Fibroblast of lung (primary cell): ENCODE data around the gene OR1D5. TPM values are rescaled to one million over a fixed set of nuclear protein-coding genes. Genes with fewer than 3 reads are reported as not detected.

Experiments used
- DNase-seq, 2 donors: peaks; one replicate each; pipeline versions ENCODE4 v3.0.0 to v3.0.0-alpha.2; 2010; ENCODE audit warnings: low read depth in 2 of 2
- H2AFZ ChIP-seq: 2 replicates; pipeline ENCODE4 v1.5.1; 2012; ENCODE audit warnings: low read length, control low read depth, inconsistent platforms
- H3K27ac ChIP-seq: 2 replicates; pipeline ENCODE4 v1.5.1; 2011; ENCODE audit warnings: low read length, control low read depth; ENCODE audit not compliant: insufficient read depth
- H3K27me3 ChIP-seq: 2 replicates; pipeline ENCODE4 v1.5.1; 2011; ENCODE audit warnings: mild to moderate bottlenecking, low read length; ENCODE audit not compliant: control insufficient read depth, insufficient read depth
- H3K36me3 ChIP-seq: 2 replicates; pipeline ENCODE4 v1.5.1; 2011; ENCODE audit warnings: low read length; ENCODE audit not compliant: control insufficient read depth, insufficient read depth
- H3K4me1 ChIP-seq: 2 replicates; pipeline ENCODE4 v1.5.1; 2011; ENCODE audit warnings: low read length; ENCODE audit not compliant: control insufficient read depth, insufficient read depth; ENCODE audit errors: extremely low read depth
- H3K4me2 ChIP-seq: 2 replicates; pipeline ENCODE4 v1.5.1; 2011; ENCODE audit warnings: low read length, control low read depth; ENCODE audit not compliant: insufficient read depth; ENCODE audit errors: extremely low read depth
- H3K4me3 ChIP-seq, 4 experiments: fragments of 200-600 bp in 1 of 4; sonication (generic) in 1 of 4; replicated peaks in 1 of 4; 2 replicates each; pipeline ENCODE4 v1.5.1; 2011 to 2016; ENCODE audit warnings: low read length in 4 of 4, low read depth in 3 of 4, mild to moderate bottlenecking in 3 of 4, control low read depth in 2 of 4, inconsistent platforms in 1 of 4, mixed read lengths in 1 of 4; ENCODE audit not compliant: insufficient read depth in 1 of 4; ENCODE audit errors: control extremely low read depth in 1 of 4
- H3K79me2 ChIP-seq: 2 replicates; pipeline ENCODE4 v1.5.1; 2012; ENCODE audit warnings: mild to moderate bottlenecking, low read length, inconsistent platforms; ENCODE audit not compliant: control insufficient read depth, insufficient read depth
- H3K9ac ChIP-seq: 2 replicates; pipeline ENCODE4 v1.5.1; 2011; ENCODE audit warnings: mild to moderate bottlenecking, low read length, control low read depth; ENCODE audit not compliant: insufficient read depth
- H3K9me3 ChIP-seq: 2 replicates; pipeline ENCODE4 v1.5.1; 2012; ENCODE audit warnings: low read depth, low read length; ENCODE audit not compliant: control insufficient read depth, insufficient read depth
- H4K20me1 ChIP-seq: 2 replicates; pipeline ENCODE4 v1.5.1; 2011; ENCODE audit warnings: low read length; ENCODE audit not compliant: control insufficient read depth, insufficient read depth; ENCODE audit errors: extremely low read depth
- CTCF ChIP-seq, 2 donors: IDR thresholded peaks in 1 of 2; conservative IDR thresholded peaks in 1 of 2; 1 replicate in 1 of 2; 2 replicates in 1 of 2; pipeline ENCODE4 v1.5.1; 2011 to 2012; ENCODE audit warnings: low read length in 2 of 2, control low read depth in 1 of 2, inconsistent platforms in 1 of 2, low read depth in 1 of 2, mild to moderate bottlenecking in 1 of 2
- EZH2 ChIP-seq: IDR thresholded peaks from 2 replicates; pipeline ENCODE4 v1.5.1; 2012; ENCODE audit warnings: low read length, control low read depth, mild to moderate bottlenecking; ENCODE audit errors: missing control alignments
- polyA plus RNA-seq, 2 donors: library from polyadenylated mRNA; depleted of rRNA in 1 of 2; stranded (reverse) in 1 of 2; unstranded in 1 of 2; fragments of >200 nt; gene quantifications; 2 replicates each; pipeline ENCODE4 v1.2.1, GENCODE V29; 2011 to 2012; ENCODE audit warnings: missing spikeins in 1 of 2
- total RNA-seq: library from RNA; depleted of rRNA; stranded (reverse); fragments of >200 nt; gene quantifications from 2 replicates; pipeline ENCODE4 v1.2.1, GENCODE V29; 2014

Gene OR1D5
- total and polyA plus RNA-seq, 2 donors (not counting 1 experiment from before 2014, with no cell fraction given): not detected

- Histone ChIP-seq H3K9ac (no peak overlapping the region), H3K27me3 (no peaks in the 10 kb centered on the region), H3K79me2 (no peaks in the 10 kb centered on the region), H4K20me1 (no peaks in the 10 kb centered on the region), H3K4me2 (peak overlapping the region; percentile 13), H3K4me3 (no peak overlapping the region), H3K36me3 (no peaks in the 10 kb centered on the region), H3K4me1 (no peaks in the 10 kb centered on the region), H3K9me3 (no peaks in the 10 kb centered on the region), H3K27ac (no peak overlapping the region), H2AFZ (no peak overlapping the region)
- no peak for TF ChIP-seq EZH2
- no peak for TF ChIP-seq CTCF (conservative IDR thresholded peaks at IDR 0.05 in 1 of 2, IDR thresholded peaks at IDR 0.05 in 1 of 2; ENCODE audit: low read depth in 1 of 2, low read length in 2 of 2)
- DNase-seq: peak; percentile 79 to 89
Measured at GRCh38 chr17:3030096-3030495, 33.3 kb downstream of the OR1D5 start.

GRCh38 chr17:3029213-3029913 is 34.0 kb downstream of the OR1D5 start:
- no peaks in the 10 kb centered on the region for H3K27me3 ChIP-seq
- H3K36me3 ChIP-seq: no peaks in the 10 kb centered on the region
- no peak overlapping the region for H3K27ac ChIP-seq
- no peaks in the 10 kb centered on the region for H3K79me2 ChIP-seq
- no peaks in the 10 kb centered on the region for H3K4me1 ChIP-seq
- TF ChIP-seq EZH2 (no peak), CTCF (conservative IDR thresholded peaks at IDR 0.05 in 1 of 2, IDR thresholded peaks at IDR 0.05 in 1 of 2; ENCODE audit: low read depth in 1 of 2, low read length in 2 of 2) (no peak)
- DNase-seq: no peak
- H3K4me2 ChIP-seq: no peak overlapping the region
- H4K20me1 ChIP-seq: no peaks in the 10 kb centered on the region
- no peak overlapping the region for H3K4me3 ChIP-seq
- H2AFZ ChIP-seq: no peak overlapping the region
- H3K9ac ChIP-seq: no peak overlapping the region
- no peaks in the 10 kb centered on the region for H3K9me3 ChIP-seq

- no peak overlapping the region for H3K4me3 ChIP-seq
- H3K27me3 ChIP-seq: no peaks in the 10 kb centered on the region
- H4K20me1 ChIP-seq: no peaks in the 10 kb centered on the region
- H3K27ac ChIP-seq: no peak overlapping the region
- H3K36me3 ChIP-seq: no peaks in the 10 kb centered on the region
- DNase-seq: no peak
- no peaks in the 10 kb centered on the region for H3K9me3 ChIP-seq
- TF ChIP-seq CTCF (conservative IDR thresholded peaks at IDR 0.05 in 1 of 2, IDR thresholded peaks at IDR 0.05 in 1 of 2; ENCODE audit: low read depth in 1 of 2, low read length in 2 of 2) (no peak), EZH2 (no peak)
- no peaks in the 10 kb centered on the region for H3K4me1 ChIP-seq
- no peak overlapping the region for H2AFZ ChIP-seq
- no peaks in the 10 kb centered on the region for H3K79me2 ChIP-seq
- no peak overlapping the region for H3K9ac ChIP-seq
- no peak overlapping the region for H3K4me2 ChIP-seq
Measured at GRCh38 chr17:3027786-3028532, 35.4 kb downstream of the OR1D5 start.
